ENCODE data around the gene PKP1. TPM values are rescaled to one million over a fixed set of nuclear protein-coding genes. Genes with fewer than 3 reads are reported as not detected.

PKP1 gene
- total and polyA plus RNA-seq, 5 donors from 2014 or later, result not detected

DNA sequence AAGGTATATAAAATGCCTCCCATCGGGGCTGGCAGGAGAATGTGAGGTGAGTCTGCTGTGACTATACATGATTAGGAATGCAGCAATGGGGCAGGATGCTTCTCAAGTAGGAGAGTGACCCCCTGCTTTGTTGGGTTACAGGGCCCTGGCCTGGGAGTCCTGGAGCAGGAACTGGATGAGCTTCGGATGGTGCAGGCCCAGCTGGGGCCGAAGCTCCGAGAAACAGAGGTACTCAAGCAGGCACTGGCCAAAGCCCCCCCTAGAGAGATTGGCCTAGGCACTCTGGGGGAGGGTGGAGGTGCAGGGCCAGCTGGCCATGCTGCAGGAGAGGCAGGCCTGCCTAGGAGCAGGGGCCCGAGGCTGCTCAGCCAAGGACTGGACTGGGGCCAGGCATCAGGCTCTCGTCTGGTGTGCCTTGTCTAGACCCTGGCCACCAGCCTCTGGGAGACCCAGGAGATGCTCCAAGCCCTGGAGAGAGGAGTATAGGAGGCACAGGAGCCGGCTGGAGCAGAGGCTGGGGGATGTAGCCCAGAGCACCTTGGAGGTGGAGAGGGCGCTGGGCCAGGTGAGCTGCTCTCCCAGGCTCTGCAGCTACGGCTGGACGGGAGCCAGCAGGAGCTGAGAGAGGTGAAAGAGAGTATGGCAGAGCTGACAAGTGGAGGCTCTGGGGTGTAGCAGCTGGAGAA, 32.8 kb upstream of the PKP1 start:
- Mint-ChIP-seq H3K9me3 (peaks cover 0 to 1% (median 0%) of the 10 kb centered on the region in 7 donors), H3K4me1 (no peaks in the 10 kb centered on the region), H3K27ac (no peak overlapping the region), H3K4me3 (no peak overlapping the region), H3K36me3 (peaks cover 5% of the 10 kb centered on the region), H3K27me3 (peaks cover 16% of the 10 kb centered on the region)
- H3K4me1 ChIP-seq (ENCODE audit: control insufficient read depth, insufficient read depth, low read length, poor library complexity, severe bottlenecking), result no peaks in the 10 kb centered on the region
- peaks cover 4% of the 10 kb centered on the region for H3K27me3 ChIP-seq (ENCODE audit: control insufficient read depth, insufficient read depth, low read length)
- no peak overlapping the region for H3K4me3 ChIP-seq (ENCODE audit: low read depth, low read length)
- H3K27ac ChIP-seq (ENCODE audit: insufficient read depth, low read length, poor library complexity, severe bottlenecking), result no peak overlapping the region
- DNase-seq (no peak), ATAC-seq (ENCODE audit: low read depth in 2 of 2) (no peak)
- no peaks in the 10 kb centered on the region for H3K36me3 ChIP-seq (ENCODE audit: control insufficient read depth, insufficient read depth, low read length)
- no peaks in the 10 kb centered on the region for H3K9me3 ChIP-seq (ENCODE audit: control insufficient read depth in 2 of 2, low read length in 2 of 2)

DNA sequence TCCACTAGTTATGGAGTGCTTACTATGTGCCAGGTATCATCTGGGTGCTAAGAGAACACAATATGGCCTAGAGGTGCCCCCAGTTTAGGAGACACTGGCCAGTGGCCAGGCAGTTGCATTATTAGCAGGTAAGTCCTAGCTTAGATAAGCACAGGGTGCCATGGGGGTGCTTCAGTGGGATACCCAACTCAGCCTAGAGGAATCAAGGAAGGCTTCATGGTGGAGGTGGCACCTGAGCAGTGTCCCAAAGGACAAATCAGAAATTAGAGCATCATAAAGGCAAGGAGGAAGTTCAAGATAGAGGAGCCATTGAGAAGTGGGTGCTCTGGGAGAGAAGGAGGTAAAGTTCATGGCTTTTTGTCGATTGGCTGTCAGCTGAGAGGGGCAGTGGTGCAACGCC, 31.9 kb upstream of the PKP1 start:
- peaks cover 5% of the 10 kb centered on the region for H3K36me3 Mint-ChIP-seq
- H3K4me1 Mint-ChIP-seq, result no peaks in the 10 kb centered on the region
- ATAC-seq (ENCODE audit: low read depth in 2 of 2), result no peak
- Histone ChIP-seq H3K4me1 (ENCODE audit: control insufficient read depth, insufficient read depth, low read length, poor library complexity, severe bottlenecking) (no peaks in the 10 kb centered on the region), H3K27ac (ENCODE audit: insufficient read depth, low read length, poor library complexity, severe bottlenecking) (no peak overlapping the region), H3K4me3 (ENCODE audit: low read depth, low read length) (no peak overlapping the region), H3K9me3 (ENCODE audit: control insufficient read depth in 2 of 2, low read length in 2 of 2) (no peaks in the 10 kb centered on the region), H3K27me3 (ENCODE audit: control insufficient read depth, insufficient read depth, low read length) (peaks cover 3% of the 10 kb centered on the region), H3K36me3 (ENCODE audit: control insufficient read depth, insufficient read depth, low read length) (no peaks in the 10 kb centered on the region)
- H3K27ac Mint-ChIP-seq, result no peak overlapping the region
- no peak for DNase-seq
- no peak overlapping the region for H3K4me3 Mint-ChIP-seq
- peaks cover 16% of the 10 kb centered on the region for H3K27me3 Mint-ChIP-seq
- peaks cover 0 to 1% (median 0%) of the 10 kb centered on the region in 7 donors for H3K9me3 Mint-ChIP-seq

DNA sequence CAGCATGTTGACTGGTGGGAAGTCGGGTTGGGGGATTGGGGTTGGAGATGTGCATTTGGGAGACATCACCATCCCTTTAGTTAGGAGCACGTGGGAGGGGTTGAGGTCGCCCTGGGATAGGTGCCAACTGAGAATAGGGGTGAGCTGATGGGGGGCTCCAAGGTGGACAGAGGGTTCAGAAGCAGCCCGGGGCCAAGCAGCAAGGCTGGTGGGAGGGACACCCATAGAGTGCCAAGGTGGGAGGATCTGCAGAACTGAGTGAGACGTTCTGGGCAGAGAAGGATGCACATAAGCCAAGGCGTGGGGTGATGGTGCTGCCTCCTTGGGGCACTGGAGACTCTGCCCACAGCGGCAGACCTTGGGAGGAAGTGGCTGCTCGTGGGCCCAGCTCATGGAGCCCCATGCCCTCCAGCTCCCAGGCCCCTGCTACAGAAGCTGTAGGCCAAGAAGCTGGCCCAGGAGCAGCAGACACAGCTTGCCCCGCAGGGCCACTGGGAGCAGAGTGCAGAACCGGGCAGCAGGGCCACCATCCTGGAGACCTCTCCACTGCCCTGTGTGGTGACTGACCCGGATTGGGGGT, 31.4 kb upstream of the PKP1 start:
- DNase-seq, result no peak
- peaks cover 16% of the 10 kb centered on the region for H3K27me3 Mint-ChIP-seq

DNA sequence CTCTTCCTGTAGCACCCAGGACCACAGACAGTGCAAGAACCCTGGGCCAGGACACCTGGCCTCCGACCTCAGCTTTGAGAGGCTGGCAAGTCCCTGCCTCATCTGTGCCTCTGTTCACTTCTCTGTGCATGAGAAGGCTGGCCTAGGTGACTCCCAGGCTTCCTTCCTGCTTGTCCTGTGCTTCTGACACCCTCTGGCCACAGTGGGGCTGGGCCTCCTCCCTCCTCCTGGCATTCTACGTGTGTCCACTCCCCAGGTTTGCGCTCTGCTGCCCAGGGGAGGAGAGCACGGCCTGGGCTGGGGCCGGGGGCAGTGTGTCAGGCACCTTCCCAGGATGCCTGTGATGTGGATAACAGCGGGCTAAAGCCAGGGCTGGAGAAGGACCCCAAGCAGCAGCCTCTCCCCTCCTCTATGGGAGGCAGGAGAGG, 30.3 kb upstream of the PKP1 start:
- H3K9me3 ChIP-seq (ENCODE audit: control insufficient read depth in 2 of 2, low read length in 2 of 2), result no peaks in the 10 kb centered on the region
- H3K4me3 Mint-ChIP-seq, result no peak overlapping the region
- no peak overlapping the region for H3K27ac Mint-ChIP-seq
- ATAC-seq (ENCODE audit: low read depth in 2 of 2) (no peak), DNase-seq (no peak)
- H3K27ac ChIP-seq (ENCODE audit: insufficient read depth, low read length, poor library complexity, severe bottlenecking), result no peak overlapping the region
- H3K36me3 Mint-ChIP-seq, result peaks cover 5% of the 10 kb centered on the region
- no peak overlapping the region for H3K4me3 ChIP-seq (ENCODE audit: low read depth, low read length)
- H3K4me1 ChIP-seq (ENCODE audit: control insufficient read depth, insufficient read depth, low read length, poor library complexity, severe bottlenecking), result no peaks in the 10 kb centered on the region
- H3K27me3 ChIP-seq (ENCODE audit: control insufficient read depth, insufficient read depth, low read length), result no peaks in the 10 kb centered on the region
- no peaks in the 10 kb centered on the region for H3K4me1 Mint-ChIP-seq
- H3K9me3 Mint-ChIP-seq, result peaks cover 0 to 1% (median 0%) of the 10 kb centered on the region in 7 donors
- H3K36me3 ChIP-seq (ENCODE audit: control insufficient read depth, insufficient read depth, low read length), result no peaks in the 10 kb centered on the region
- H3K27me3 Mint-ChIP-seq, result peaks cover 16% of the 10 kb centered on the region

More for the DNA sequence above, 31.4 kb upstream of the PKP1 start:
- no peak for ATAC-seq (ENCODE audit: low read depth in 2 of 2)
- Mint-ChIP-seq H3K4me3 (no peak overlapping the region), H3K4me1 (no peaks in the 10 kb centered on the region), H3K9me3 (peaks cover 0 to 1% (median 0%) of the 10 kb centered on the region in 7 donors), H3K27ac (no peak overlapping the region), H3K36me3 (peaks cover 5% of the 10 kb centered on the region)
- no peak overlapping the region for H3K27ac ChIP-seq (ENCODE audit: insufficient read depth, low read length, poor library complexity, severe bottlenecking)
- no peaks in the 10 kb centered on the region for H3K27me3 ChIP-seq (ENCODE audit: control insufficient read depth, insufficient read depth, low read length)
- H3K4me1 ChIP-seq (ENCODE audit: control insufficient read depth, insufficient read depth, low read length, poor library complexity, severe bottlenecking), result no peaks in the 10 kb centered on the region
- H3K36me3 ChIP-seq (ENCODE audit: control insufficient read depth, insufficient read depth, low read length), result no peaks in the 10 kb centered on the region
- H3K4me3 ChIP-seq (ENCODE audit: low read depth, low read length), result no peak overlapping the region
- no peaks in the 10 kb centered on the region for H3K9me3 ChIP-seq (ENCODE audit: control insufficient read depth in 2 of 2, low read length in 2 of 2)

DNA sequence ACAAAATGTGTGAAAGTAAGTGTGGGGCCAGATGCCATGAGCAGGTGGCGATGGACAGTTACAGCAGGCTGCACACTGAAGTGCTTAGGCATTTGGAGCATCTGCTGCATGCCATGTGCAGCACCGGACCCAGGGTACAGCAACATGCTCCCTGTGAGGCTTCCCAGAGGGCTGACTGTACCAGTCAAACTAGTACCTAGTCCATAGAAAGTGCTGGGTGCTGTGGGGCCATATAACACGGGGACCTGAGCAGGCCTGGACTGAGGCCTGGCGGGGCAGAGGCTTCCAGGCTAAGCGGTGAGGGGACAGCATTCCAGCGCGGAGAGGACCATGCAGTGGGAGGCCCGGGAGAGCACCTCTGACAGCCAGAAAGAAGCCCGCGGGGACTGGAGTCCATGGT, 29.9 kb upstream of the PKP1 start:
- ATAC-seq (ENCODE audit: low read depth in 2 of 2) (no peak), DNase-seq (no peak)
- H3K4me1 Mint-ChIP-seq, result no peaks in the 10 kb centered on the region
- H3K4me3 ChIP-seq (ENCODE audit: low read depth, low read length), result no peak overlapping the region
- H3K27me3 Mint-ChIP-seq, result peaks cover 16% of the 10 kb centered on the region
- H3K4me1 ChIP-seq (ENCODE audit: control insufficient read depth, insufficient read depth, low read length, poor library complexity, severe bottlenecking), result no peaks in the 10 kb centered on the region
- no peak overlapping the region for H3K27ac ChIP-seq (ENCODE audit: insufficient read depth, low read length, poor library complexity, severe bottlenecking)
- no peaks in the 10 kb centered on the region for H3K27me3 ChIP-seq (ENCODE audit: control insufficient read depth, insufficient read depth, low read length)
- H3K9me3 Mint-ChIP-seq, result peaks cover 0 to 1% (median 0%) of the 10 kb centered on the region in 7 donors
- H3K36me3 Mint-ChIP-seq, result peaks cover 5% of the 10 kb centered on the region
- no peak overlapping the region for H3K27ac Mint-ChIP-seq
- no peaks in the 10 kb centered on the region for H3K36me3 ChIP-seq (ENCODE audit: control insufficient read depth, insufficient read depth, low read length)
- H3K9me3 ChIP-seq (ENCODE audit: control insufficient read depth in 2 of 2, low read length in 2 of 2), result no peaks in the 10 kb centered on the region
- H3K4me3 Mint-ChIP-seq, result no peak overlapping the region

DNA sequence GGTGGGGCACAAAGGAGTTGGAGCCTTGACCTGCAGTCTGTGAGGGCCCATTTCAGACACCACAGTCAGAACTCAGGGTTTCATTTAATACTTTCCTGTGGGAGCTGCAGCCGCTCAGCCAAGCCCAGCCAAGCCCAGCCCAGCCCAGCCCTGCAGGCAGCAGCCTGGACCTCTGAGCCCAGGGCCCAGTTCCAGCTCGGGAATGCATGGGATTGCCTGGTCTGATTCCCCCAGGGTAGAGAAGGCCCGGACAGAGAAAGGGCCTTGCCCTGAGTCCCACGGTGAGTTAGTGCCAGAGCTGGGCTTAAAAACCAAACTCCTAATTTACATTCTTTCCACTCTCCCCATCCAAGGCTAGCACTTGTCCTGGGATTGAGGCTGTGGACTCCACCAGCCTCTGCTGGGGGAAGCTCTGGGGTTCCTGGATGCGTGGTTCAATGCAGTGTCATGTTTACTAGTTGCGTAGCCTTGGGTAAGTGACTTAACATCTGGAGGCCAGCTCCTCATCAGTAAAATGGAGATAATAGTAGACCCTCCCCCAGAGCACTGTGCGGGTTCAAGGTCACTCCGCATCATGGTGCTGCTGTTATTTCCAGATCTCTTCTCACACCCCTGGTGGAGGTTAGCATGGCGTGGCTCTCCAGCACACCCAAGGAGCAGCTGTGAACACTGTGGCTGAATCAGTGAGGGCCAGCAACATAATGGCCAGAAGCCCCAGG, 29.2 kb upstream of the PKP1 start:
- Mint-ChIP-seq H3K4me1 (no peaks in the 10 kb centered on the region), H3K27ac (no peak overlapping the region), H3K36me3 (peaks cover 5% of the 10 kb centered on the region), H3K4me3 (no peak overlapping the region), H3K9me3 (peaks cover 0 to 1% (median 0%) of the 10 kb centered on the region in 7 donors), H3K27me3 (peaks cover 16% of the 10 kb centered on the region)
- ATAC-seq (ENCODE audit: low read depth in 2 of 2) (no peak), DNase-seq (no peak)
- H3K4me1 ChIP-seq (ENCODE audit: control insufficient read depth, insufficient read depth, low read length, poor library complexity, severe bottlenecking), result no peaks in the 10 kb centered on the region
- H3K27me3 ChIP-seq (ENCODE audit: control insufficient read depth, insufficient read depth, low read length), result no peaks in the 10 kb centered on the region
- H3K9me3 ChIP-seq (ENCODE audit: control insufficient read depth in 2 of 2, low read length in 2 of 2), result no peaks in the 10 kb centered on the region
- H3K36me3 ChIP-seq (ENCODE audit: control insufficient read depth, insufficient read depth, low read length), result no peaks in the 10 kb centered on the region
- no peak overlapping the region for H3K27ac ChIP-seq (ENCODE audit: insufficient read depth, low read length, poor library complexity, severe bottlenecking)
- no peak overlapping the region for H3K4me3 ChIP-seq (ENCODE audit: low read depth, low read length)

DNA sequence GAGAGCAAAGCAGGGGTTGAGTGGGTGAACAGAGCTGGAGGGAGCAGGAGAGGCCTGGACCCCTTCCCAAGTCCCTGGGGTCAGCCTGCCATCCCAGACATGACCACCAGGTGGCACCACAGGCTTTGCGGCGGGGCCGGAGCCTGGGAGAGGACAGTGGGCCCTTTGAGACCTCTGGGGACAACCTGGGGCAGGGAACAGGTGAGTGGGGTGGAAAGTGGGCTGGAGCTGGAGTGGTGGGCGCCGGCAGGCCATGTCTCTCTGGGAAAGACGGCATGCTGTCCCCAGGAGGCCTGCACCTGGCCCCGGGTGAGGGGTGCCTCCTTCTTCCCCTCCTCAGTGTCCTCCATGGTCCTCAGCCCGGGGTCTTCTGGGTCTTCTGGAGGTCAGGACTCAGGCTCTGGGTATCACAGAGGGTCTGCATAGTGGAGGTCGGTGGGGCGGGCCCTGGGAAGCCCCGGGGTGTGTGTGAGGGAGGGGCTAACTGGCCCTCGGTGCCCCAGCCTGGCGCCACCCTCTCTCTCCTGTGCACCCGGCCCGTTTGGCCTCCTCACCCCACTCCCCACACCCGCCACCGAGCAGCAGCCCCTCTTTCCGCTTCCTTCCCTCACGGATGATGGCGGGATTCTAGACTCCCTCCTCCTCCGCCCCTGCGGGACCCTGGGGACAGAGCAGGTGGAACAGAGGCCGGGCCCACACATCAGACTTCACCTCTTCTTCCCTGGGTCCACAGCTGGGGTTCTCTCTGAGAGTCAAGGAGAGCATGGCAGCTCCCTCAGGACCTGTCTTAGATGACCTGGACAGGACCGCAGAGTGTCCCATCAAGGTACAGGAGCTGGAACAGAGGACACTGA, 28.5 kb upstream of the PKP1 start:
- H3K27ac Mint-ChIP-seq, result no peak overlapping the region

More for the DNA sequence above, 28.5 kb upstream of the PKP1 start:
- DNase-seq (peak; percentile 22 to 32 (median 31)), ATAC-seq (ENCODE audit: low read depth in 2 of 2) (peak in 1 of 2 donors; percentile 25)
- H3K27me3 Mint-ChIP-seq, result peaks cover 16% of the 10 kb centered on the region
- no peaks in the 10 kb centered on the region for H3K4me1 ChIP-seq (ENCODE audit: control insufficient read depth, insufficient read depth, low read length, poor library complexity, severe bottlenecking)
- no peaks in the 10 kb centered on the region for H3K9me3 Mint-ChIP-seq
- no peaks in the 10 kb centered on the region for H3K4me1 Mint-ChIP-seq
- H3K4me3 ChIP-seq (ENCODE audit: low read depth, low read length), result no peak overlapping the region
- no peaks in the 10 kb centered on the region for H3K36me3 ChIP-seq (ENCODE audit: control insufficient read depth, insufficient read depth, low read length)
- H3K4me3 Mint-ChIP-seq, result no peak overlapping the region
- no peak overlapping the region for H3K27ac ChIP-seq (ENCODE audit: insufficient read depth, low read length, poor library complexity, severe bottlenecking)
- peaks cover 5% of the 10 kb centered on the region for H3K36me3 Mint-ChIP-seq
- no peaks in the 10 kb centered on the region for H3K9me3 ChIP-seq (ENCODE audit: control insufficient read depth in 2 of 2, low read length in 2 of 2)
- no peaks in the 10 kb centered on the region for H3K27me3 ChIP-seq (ENCODE audit: control insufficient read depth, insufficient read depth, low read length)

Data from CD4-positive, CD25-positive, alpha-beta regulatory T cell (primary cell).